DMS 273 (cell line): Measurements from ENCODE around the gene FPR1.

Experiments used
- DNase-seq: peaks from one replicate; lab custom pipeline; 2025; ENCODE audit not compliant: unreplicated experiment; lab: John Stamatoyannopoulos, UW

The FPR1 gene

DNA sequence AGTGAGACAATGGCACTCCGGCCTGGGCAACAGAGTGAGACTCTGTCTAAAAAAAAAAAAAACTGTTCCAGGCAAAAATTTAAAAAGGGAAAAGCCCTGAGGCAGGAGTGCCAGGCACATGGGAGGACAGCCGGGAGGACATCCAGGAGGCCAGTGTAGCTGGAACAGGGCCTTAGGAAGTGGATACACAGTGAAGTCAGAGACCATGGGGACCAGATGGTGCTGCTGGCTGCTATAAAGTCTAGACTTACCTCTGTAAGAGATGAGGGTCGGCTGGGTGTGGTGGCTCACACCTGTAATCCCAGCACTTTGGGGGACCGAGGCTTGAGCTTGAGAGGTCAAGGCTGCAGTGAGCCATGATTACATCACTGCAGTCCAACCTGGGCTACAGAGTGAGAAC is 42.9 kb downstream of the FPR1 start:
- no peak for DNase-seq

DNA sequence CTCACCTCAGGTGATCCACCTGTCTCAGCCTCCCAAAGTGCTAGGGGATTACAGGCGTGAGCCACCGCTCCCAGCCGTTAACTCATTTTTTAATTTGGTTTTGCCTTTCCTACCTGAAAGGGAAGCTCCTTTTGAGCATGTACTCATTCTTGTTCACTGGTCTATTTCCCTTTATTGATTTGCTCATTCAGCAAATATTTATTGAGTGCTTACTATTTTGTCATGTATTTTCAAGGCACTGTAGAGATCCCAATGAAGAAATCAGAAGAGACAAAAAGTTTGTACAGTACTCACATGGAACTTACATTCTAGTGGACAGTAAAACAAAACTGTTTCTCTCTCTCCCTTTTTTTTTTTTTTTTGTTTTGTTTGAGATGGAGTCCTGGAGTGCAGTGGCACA is 44.8 kb downstream of the FPR1 start:
- no peak for DNase-seq

DNA sequence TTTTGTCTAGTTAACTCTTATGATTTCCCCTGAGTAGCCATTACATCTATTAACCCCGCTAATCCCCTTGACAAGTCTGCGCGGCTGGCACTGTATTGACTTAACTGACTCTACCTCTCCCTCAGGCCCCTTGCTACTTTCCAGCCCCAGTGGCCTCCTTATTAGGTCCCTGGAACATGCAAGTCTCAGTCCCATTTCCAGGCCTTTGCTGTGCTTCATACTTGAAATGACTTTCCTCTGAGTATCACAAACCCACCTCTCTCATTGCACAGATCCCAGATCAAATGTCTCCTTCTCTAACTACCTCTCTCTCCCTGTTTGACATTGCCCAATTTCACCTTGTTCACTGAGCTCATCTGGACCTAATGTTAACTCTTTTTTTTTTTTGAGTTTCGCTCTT is 45.4 kb downstream of the FPR1 start:
- no peak for DNase-seq

DNA sequence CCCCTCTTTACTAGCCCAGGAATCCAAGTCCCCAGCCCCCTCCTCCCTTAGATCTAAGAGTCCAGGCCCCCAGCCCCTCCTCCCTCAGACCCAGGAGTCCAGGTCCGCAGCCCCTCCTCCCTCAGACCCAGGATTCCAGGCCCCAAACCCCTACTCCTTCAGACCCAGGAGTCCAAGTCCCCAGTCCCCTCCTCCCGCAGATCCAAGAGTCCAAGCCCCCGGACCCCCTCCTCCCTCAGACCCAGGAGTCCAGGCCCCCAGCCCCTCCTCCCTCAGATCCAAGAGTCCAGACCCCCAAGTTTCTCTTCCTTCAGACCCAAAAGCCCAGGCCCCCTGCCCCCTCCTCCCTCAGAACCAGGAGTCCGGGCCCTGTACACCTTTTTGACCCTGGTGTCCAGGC is 47.1 kb downstream of the FPR1 start:
- no peak for DNase-seq

GRCh38 chr19:51703575-51704515 is 47.8 kb downstream of the FPR1 start:
- peak; percentile 97 for DNase-seq

GRCh38 chr19:51702825-51703574 is 48.7 kb downstream of the FPR1 start:
- peak; percentile 32 for DNase-seq

DNA sequence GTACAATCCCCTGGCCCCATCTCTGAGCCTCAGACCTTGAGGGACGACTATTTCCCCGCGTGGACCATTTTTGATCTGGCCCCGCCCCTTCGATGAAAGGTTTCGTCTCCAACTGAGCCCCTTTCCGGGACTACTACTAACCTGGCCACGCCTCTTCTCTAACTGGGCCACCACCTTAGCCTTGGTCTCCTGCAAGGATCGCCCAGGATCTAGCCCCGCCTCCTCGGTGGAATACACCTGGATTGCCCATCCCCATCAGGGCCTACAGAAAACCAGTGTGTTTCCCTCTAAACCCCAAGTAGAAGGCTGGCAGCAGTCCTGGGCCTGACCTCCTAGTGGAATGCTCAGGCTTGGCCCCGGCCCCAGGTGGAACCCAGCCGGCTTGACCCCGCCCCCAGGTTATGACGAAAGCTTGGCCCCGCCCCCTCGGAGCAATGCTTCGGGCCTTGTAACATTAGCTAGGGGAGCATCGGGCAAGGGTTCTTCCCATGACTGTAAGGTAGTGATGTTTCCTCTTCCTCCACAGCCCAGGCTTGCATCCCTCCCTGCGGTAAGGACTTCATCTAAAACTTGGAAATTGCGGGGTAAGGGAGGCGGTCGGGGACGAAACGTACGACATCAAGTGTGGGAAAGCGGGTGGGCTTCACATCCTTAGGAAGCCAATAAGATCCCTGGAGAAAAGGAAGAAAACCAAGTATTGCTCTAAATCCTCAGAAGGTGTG is 49.4 kb downstream of the FPR1 start:
- DNase-seq: peak; percentile 28

GRCh38 chr19:51701468-51702100 is 50.1 kb downstream of the FPR1 start:
- no peak for DNase-seq

DNA sequence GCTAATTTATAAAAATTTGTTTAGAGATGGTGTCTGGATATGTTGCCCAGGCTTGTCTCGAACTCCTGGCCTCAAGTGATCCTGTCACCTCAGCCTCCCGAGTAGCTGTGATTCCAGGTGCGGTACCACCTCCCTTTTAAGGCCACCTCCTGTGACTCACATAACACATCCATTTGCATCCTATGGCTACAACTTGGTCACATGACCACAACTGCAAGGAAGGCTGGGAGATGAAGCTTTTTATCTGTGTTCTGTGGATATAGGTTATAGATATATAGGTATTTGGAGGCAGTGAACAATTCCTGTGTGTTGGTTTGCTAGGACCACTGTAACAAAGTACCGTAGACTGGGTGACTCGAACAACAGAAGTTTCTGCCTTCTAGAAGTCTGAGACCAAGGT is 52.5 kb downstream of the FPR1 start:
- no peak for DNase-seq

DNA sequence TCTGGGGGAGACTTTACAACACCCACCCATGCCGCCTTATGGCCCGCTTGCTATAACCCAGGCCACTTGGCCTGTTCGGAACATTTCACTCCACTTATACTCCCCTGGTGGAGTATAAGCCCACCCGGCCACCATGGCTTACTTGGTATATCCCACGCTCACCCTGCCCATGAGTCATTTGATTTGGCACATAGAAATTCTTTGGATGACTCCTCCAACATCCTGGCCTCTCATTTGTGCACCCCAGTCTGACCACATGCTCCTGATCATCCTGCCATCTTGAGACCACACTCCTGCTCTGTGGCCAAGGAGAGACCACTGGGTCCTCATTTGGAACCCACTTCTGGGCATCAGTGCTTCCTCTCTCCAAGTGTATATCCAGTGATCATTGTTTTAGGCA is 53.4 kb downstream of the FPR1 start:
- no peak for DNase-seq

DNA sequence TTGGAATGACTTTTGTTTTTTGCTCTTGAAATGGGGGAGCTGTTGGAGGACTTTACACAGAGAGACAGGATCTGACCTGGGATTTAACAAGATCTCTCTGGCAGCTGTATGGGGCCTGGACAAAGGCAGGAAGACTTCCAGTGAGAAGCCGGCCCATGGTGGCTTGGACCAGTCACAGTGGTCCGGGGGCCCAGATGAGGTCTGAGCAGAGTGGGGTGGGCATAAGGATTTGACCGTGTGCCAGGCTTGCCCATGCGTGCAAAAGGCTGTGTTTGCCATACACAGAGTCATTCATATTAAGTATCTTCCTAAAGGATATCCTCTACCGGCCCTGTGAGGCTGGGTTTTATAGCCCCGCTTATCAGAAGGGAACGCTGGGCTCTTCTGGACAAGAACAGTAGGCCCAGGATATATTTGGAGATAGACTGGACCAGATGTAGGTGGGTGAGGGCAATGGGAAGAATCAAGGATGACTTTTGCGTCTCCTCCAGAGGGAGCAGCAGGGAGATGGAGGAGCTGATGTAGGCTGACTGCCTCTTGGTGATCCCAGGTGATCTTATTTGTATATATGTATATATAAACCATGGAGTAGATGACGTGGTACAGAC is 54.4 kb downstream of the FPR1 start:
- DNase-seq: no peak

DNA sequence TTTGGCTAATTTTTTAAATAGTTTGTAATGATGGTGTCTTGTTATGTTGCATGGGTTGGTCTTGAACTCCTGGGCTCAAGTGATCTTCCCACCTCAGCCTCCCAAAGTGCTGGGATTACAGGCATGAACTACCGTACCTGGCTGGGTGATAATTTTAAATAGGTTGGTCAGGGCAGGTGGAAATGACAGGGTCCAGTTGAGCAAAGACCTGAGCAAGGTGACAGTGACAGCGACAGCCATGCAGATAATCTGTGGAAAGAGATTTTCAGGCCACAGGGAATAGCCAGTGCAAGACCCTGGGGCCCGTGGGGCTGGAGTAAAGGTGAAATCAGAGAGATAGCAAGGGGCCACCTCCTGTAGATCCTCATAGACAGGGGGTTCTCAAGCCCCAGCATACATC is 55.1 kb downstream of the FPR1 start:
- no peak for DNase-seq
